Panc1 (cell line): ENCODE results near the gene MYF5. TPM values are rescaled to one million over a fixed set of nuclear protein-coding genes. Genes with fewer than 3 reads are reported as not detected.

Source experiments
- ATAC-seq: fragments of 200-7000 bp; cut with Tn5 transposase; 2 replicates; pipeline ENCODE4 v1.9.1; 2020; ENCODE audit warnings: mild to moderate bottlenecking, moderate library complexity
- BruUV-seq: library from RNA; stranded (reverse); fragments of 400-500 nt; replicated peaks from 2 replicates; lab custom pipeline; 2021; lab: Mats Ljungman, UMichigan
- CTCF ChIA-PET: fragments of 300-600 bp; sonication (Branson Sonifier 250); formaldehyde crosslinking; loops from one replicate; lab custom pipeline; 2022; ENCODE audit warnings: antibody characterized with exemption; lab: Charles Lee
- POLR2A ChIA-PET: fragments of 300-600 bp; sonication (Branson Sonifier 250); formaldehyde crosslinking; loops from one replicate; lab custom pipeline; 2022; ENCODE audit warnings: antibody characterized with exemption; lab: Charles Lee
- DNase-seq: peaks from one replicate; pipeline ENCODE4 v3.0.0-alpha.2; 2010; ENCODE audit warnings: low read depth, low spot score
- H3K27ac ChIP-seq: 2 replicates; pipeline ENCODE4 v1.5.1; 2011; ENCODE audit warnings: mild to moderate bottlenecking, low read length, inconsistent platforms
- H3K27me3 ChIP-seq: fragments of 200-500 bp; sonication (Bioruptor generic); 2 replicates; pipeline ENCODE4 v1.6.0; 2014; ENCODE audit warnings: low read length, inconsistent platforms; ENCODE audit not compliant: control insufficient read depth, insufficient read depth
- H3K36me3 ChIP-seq: fragments of 200-500 bp; sonication (Bioruptor generic); 2 replicates; pipeline ENCODE4 v1.5.1; 2014; ENCODE audit warnings: inconsistent platforms, mild to moderate bottlenecking, low read length, moderate library complexity; ENCODE audit not compliant: control insufficient read depth, insufficient read depth
- H3K4me1 ChIP-seq: 2 replicates; pipeline ENCODE4 v1.5.1; 2011; ENCODE audit warnings: inconsistent platforms, mild to moderate bottlenecking, low read length, moderate library complexity; ENCODE audit not compliant: control insufficient read depth, insufficient read depth
- H3K4me3 ChIP-seq, 2 experiments: 2 replicates each; pipeline ENCODE4 v1.5.1; 2011 to 2012; ENCODE audit warnings: low read depth in 2 of 2, low read length in 2 of 2, mild to moderate bottlenecking in 2 of 2, inconsistent platforms in 1 of 2, moderate library complexity in 1 of 2
- H3K9me3 ChIP-seq: fragments of 200-500 bp; sonication (Bioruptor generic); 2 replicates; pipeline ENCODE4 v1.5.1; 2014; ENCODE audit warnings: low read depth, mild to moderate bottlenecking, inconsistent platforms, low read length, moderate library complexity; ENCODE audit not compliant: control insufficient read depth, insufficient read depth
- POLR2AphosphoS5 ChIP-seq: IDR thresholded peaks from 2 replicates; pipeline ENCODE4 v1.6.1; 2012; ENCODE audit warnings: mild to moderate bottlenecking, low read depth, low read length, moderate library complexity
- SIN3A ChIP-seq: IDR thresholded peaks from 2 replicates; pipeline ENCODE4 v1.6.1; 2012; ENCODE audit warnings: low read depth, mild to moderate bottlenecking, low read length, moderate library complexity, borderline replicate concordance; ENCODE audit not compliant: insufficient read depth
- TCF7L2 ChIP-seq: IDR thresholded peaks from 2 replicates; pipeline ENCODE4 v1.6.1; 2011; ENCODE audit warnings: mild to moderate bottlenecking, low read depth, low read length, inconsistent platforms
- in situ Hi-C: cut with HindIII; loops from 2 replicates; pipeline ENCODE4 v1.10.0; 2016; ENCODE audit warnings: low sequenced_read_pairs, low pct_unique_long_range_greater_than_20kb
- intact Hi-C: fragments of 100-400 bp; cut with micrococcal nuclease; formaldehyde crosslinking; loops from one replicate; pipeline ENCODE4 v1.10.0; 2022; ENCODE audit not compliant: unreplicated experiment
- total RNA-seq: library from RNA; stranded (reverse); gene quantifications from one replicate; pipeline ENCODE4 v1.2.1, GENCODE V29; 2021; ENCODE audit not compliant: unreplicated experiment
- TF ChIP-seq, protein P1 (sequence below): fragments of 450-650 bp; IDR thresholded peaks from 2 replicates; pipeline ENCODE4 v1.5.1; 2017; ENCODE audit warnings: mild to moderate bottlenecking
- TF ChIP-seq, protein P2 (sequence below), 2 experiments: IDR thresholded peaks; 2 replicates each; pipeline ENCODE4 v1.6.1; 2011 to 2012; ENCODE audit warnings: low read depth in 2 of 2, control low read depth in 1 of 2, low read length in 1 of 2, mild to moderate bottlenecking in 1 of 2, moderate library complexity in 1 of 2; ENCODE audit not compliant: insufficient read depth in 1 of 2

The MYF5 gene
- total RNA-seq, 1 experiment from 2014 or later, result not detected

DNA sequence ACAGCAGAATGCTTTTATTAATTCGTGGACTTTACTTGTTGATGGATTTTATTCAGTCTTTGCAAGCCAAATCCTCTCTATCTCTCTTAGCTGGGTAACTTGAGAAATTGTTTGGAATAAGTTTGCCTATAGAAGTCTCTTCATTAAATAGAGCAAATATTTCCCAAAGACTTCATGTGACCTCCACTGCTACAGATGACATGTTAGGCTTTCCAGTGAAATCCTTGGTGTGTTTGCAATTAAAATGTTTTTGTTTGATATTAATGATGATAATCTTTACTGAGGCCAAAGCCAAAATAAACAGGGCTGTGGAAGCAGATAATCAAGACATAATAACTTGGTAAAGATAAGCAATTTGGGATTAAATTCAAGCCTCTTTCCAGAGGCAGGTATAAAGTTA, 4.8 kb upstream of the MYF5 start:
- POLR2A ChIA-PET, result no interaction called here
- in situ Hi-C loops (no loop called here), intact Hi-C loops (no loop called here)
- no peak for TF ChIP-seq SIN3A
- TF ChIP-seq, protein P1, sequence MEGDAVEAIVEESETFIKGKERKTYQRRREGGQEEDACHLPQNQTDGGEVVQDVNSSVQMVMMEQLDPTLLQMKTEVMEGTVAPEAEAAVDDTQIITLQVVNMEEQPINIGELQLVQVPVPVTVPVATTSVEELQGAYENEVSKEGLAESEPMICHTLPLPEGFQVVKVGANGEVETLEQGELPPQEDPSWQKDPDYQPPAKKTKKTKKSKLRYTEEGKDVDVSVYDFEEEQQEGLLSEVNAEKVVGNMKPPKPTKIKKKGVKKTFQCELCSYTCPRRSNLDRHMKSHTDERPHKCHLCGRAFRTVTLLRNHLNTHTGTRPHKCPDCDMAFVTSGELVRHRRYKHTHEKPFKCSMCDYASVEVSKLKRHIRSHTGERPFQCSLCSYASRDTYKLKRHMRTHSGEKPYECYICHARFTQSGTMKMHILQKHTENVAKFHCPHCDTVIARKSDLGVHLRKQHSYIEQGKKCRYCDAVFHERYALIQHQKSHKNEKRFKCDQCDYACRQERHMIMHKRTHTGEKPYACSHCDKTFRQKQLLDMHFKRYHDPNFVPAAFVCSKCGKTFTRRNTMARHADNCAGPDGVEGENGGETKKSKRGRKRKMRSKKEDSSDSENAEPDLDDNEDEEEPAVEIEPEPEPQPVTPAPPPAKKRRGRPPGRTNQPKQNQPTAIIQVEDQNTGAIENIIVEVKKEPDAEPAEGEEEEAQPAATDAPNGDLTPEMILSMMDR, result no peak
- TF ChIP-seq, protein P2, sequence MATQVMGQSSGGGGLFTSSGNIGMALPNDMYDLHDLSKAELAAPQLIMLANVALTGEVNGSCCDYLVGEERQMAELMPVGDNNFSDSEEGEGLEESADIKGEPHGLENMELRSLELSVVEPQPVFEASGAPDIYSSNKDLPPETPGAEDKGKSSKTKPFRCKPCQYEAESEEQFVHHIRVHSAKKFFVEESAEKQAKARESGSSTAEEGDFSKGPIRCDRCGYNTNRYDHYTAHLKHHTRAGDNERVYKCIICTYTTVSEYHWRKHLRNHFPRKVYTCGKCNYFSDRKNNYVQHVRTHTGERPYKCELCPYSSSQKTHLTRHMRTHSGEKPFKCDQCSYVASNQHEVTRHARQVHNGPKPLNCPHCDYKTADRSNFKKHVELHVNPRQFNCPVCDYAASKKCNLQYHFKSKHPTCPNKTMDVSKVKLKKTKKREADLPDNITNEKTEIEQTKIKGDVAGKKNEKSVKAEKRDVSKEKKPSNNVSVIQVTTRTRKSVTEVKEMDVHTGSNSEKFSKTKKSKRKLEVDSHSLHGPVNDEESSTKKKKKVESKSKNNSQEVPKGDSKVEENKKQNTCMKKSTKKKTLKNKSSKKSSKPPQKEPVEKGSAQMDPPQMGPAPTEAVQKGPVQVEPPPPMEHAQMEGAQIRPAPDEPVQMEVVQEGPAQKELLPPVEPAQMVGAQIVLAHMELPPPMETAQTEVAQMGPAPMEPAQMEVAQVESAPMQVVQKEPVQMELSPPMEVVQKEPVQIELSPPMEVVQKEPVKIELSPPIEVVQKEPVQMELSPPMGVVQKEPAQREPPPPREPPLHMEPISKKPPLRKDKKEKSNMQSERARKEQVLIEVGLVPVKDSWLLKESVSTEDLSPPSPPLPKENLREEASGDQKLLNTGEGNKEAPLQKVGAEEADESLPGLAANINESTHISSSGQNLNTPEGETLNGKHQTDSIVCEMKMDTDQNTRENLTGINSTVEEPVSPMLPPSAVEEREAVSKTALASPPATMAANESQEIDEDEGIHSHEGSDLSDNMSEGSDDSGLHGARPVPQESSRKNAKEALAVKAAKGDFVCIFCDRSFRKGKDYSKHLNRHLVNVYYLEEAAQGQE (IDR thresholded peaks at IDR 0.05; ENCODE audit: insufficient read depth in 1 of 2, low read depth in 2 of 2, low read length in 1 of 2), result no peak
- no peak for TF ChIP-seq POLR2AphosphoS5
- TF ChIP-seq TCF7L2, result no peak
- Histone ChIP-seq H3K4me1 (no peaks in the 10 kb centered on the region; the same call in 1 of the 2 replicates), H3K4me3 (no peak overlapping the region), H3K27ac (no peak overlapping the region), H3K9me3 (no peaks in the 10 kb centered on the region), H3K36me3 (no peaks in the 10 kb centered on the region), H3K27me3 (no peaks in the 10 kb centered on the region)
- BruUV-seq, result no TSS peak
- CTCF ChIA-PET, result no interaction called here
- DNase-seq (no peak), ATAC-seq (no peak)

DNA sequence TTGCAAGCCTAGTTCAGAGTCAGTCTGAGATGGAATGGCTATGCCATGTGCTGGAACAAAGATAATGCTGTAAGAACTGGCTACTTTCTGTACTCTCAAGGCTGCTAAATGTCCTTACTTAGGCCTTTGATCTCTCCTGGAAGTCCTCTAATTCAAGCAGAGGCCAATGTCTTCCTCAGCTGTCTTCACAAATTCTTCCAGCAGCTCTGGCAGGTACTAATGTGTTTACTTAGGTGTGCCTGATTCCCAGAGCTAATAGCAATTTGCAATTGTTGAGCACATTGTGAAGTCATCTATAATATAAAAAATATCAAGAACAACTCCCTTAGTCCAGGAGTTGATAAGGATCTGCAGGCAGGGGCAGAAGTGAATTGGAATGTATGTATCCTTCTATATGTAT, 3.8 kb upstream of the MYF5 start:
- intact Hi-C loops, result no loop called here
- Histone ChIP-seq H3K27ac (no peak overlapping the region), H3K27me3 (no peaks in the 10 kb centered on the region), H3K4me1 (no peaks in the 10 kb centered on the region; the same call in 1 of the 2 replicates), H3K4me3 (no peak overlapping the region), H3K36me3 (no peaks in the 10 kb centered on the region), H3K9me3 (no peaks in the 10 kb centered on the region)
- in situ Hi-C loops, result no loop called here
- no peak for DNase-seq
- ATAC-seq, result no peak
- CTCF ChIA-PET, result no interaction called here
- BruUV-seq, result no TSS peak
- TF ChIP-seq TCF7L2, result no peak
- TF ChIP-seq, protein P1, result no peak
- TF ChIP-seq, protein P2 (IDR thresholded peaks at IDR 0.05; ENCODE audit: insufficient read depth in 1 of 2, low read depth in 2 of 2, low read length in 1 of 2), result no peak
- no peak for TF ChIP-seq SIN3A
- TF ChIP-seq POLR2AphosphoS5, result no peak
- POLR2A ChIA-PET, result no interaction called here
